K562 (cell line): Measurements from ENCODE around the gene NAT14. TPM values are rescaled to one million over a fixed set of nuclear protein-coding genes. Genes with fewer than 3 reads are reported as not detected.

Source experiments
- ETS2 ChIP-seq: IDR thresholded peaks from 2 replicates; pipeline ENCODE4 v1.6.1; 2016; ENCODE audit warnings: borderline replicate concordance, missing genetic modification characterization, mild to moderate bottlenecking, moderate library complexity, missing compliant biosample characterization; ENCODE audit not compliant: poor library complexity, severe bottlenecking
- ETV1 ChIP-seq: fragments of 450-650 bp; conservative IDR thresholded peaks from 2 replicates; pipeline ENCODE4 v1.6.1; 2016; ENCODE audit warnings: missing genetic modification characterization, control low read depth, low read depth, missing compliant biosample characterization
- GTF2E2 ChIP-seq: fragments of 200-800 bp; sonication (Bioruptor generic); IDR thresholded peaks from 2 replicates; pipeline ENCODE4 v1.6.1; 2016; ENCODE audit warnings: missing genetic modification characterization, missing compliant biosample characterization
- GTF2F1 ChIP-seq: IDR thresholded peaks from 2 replicates; pipeline ENCODE4 v1.6.1; 2011; ENCODE audit warnings: low read depth, low read length, improper control_type of control experiment
- HDAC3 ChIP-seq: fragments of 450-650 bp; IDR thresholded peaks from 2 replicates; pipeline ENCODE4 v1.6.1; 2018; ENCODE audit warnings: borderline replicate concordance, mild to moderate bottlenecking, moderate library complexity; ENCODE audit not compliant: partially characterized antibody
- IRF2 ChIP-seq: sonication (generic); formaldehyde crosslinking; IDR thresholded peaks from 2 replicates; pipeline ENCODE4 v1.8.1; 2022; ENCODE audit warnings: mild to moderate bottlenecking, missing genetic modification reagents
- MTA1 ChIP-seq: fragments of 450-650 bp; IDR thresholded peaks from 2 replicates; pipeline ENCODE4 v1.6.1; 2017; ENCODE audit warnings: borderline replicate concordance
- NFYB ChIP-seq: IDR thresholded peaks from 2 replicates; pipeline ENCODE4 v1.6.1; 2011; ENCODE audit warnings: mild to moderate bottlenecking, moderate library complexity; ENCODE audit not compliant: insufficient read length; ENCODE audit errors: extremely low read depth
- PHB ChIP-seq: fragments of 250-450 bp; sonication (Bioruptor Pico); IDR thresholded peaks from 2 replicates; pipeline ENCODE4 v1.5.0; 2021
- PPARD ChIP-seq: fragments of 250-450 bp; sonication (Bioruptor Pico); IDR thresholded peaks from 2 replicates; pipeline ENCODE4 v1.8.0; 2022; ENCODE audit warnings: inconsistent platforms, mild to moderate bottlenecking, moderate library complexity
- RBM22 ChIP-seq: fragments of 200-400 bp; formaldehyde crosslinking; IDR thresholded peaks from 2 replicates; pipeline ENCODE4 v1.6.1; 2018; ENCODE audit warnings: low read length, low read depth; ENCODE audit not compliant: poor library complexity, severe bottlenecking
- SETDB1 ChIP-seq: IDR thresholded peaks from one replicate; pipeline ENCODE4 v1.6.1; 2012; ENCODE audit warnings: low read length, control low read depth, inconsistent platforms
- THRB ChIP-seq: fragments of 450-650 bp; formaldehyde crosslinking; conservative IDR thresholded peaks from 2 replicates; pipeline ENCODE4 v1.4.0; 2022; ENCODE audit warnings: mild to moderate bottlenecking, missing genetic modification characterization
- USF1 ChIP-seq: sonication (generic); formaldehyde crosslinking; IDR thresholded peaks from 2 replicates; pipeline ENCODE4 v1.9.0; 2022; ENCODE audit warnings: mild to moderate bottlenecking, missing genetic modification reagents
- ZBTB17 ChIP-seq: fragments of 450-650 bp; formaldehyde crosslinking; IDR thresholded peaks from 2 replicates; pipeline ENCODE4 v1.4.0; 2020; ENCODE audit warnings: mild to moderate bottlenecking
- ZFPM2 ChIP-seq: fragments of 250-450 bp; sonication (Bioruptor Pico); IDR thresholded peaks from 2 replicates; pipeline ENCODE4 v1.5.1; 2022; ENCODE audit warnings: mild to moderate bottlenecking
- ZMIZ1 ChIP-seq, 2 experiments: fragments of 150-350 bp in 1 of 2; IDR thresholded peaks; 2 replicates each; pipeline ENCODE4 v1.6.1; 2012 to 2016; ENCODE audit warnings: low read depth in 2 of 2, low read length in 2 of 2, mild to moderate bottlenecking in 1 of 2, moderate library complexity in 1 of 2
- ZNF140 ChIP-seq: fragments of 250-450 bp; sonication (Bioruptor Pico); IDR thresholded peaks from 2 replicates; pipeline ENCODE4 v1.8.0; 2021; ENCODE audit warnings: moderate library complexity, mild to moderate bottlenecking, inconsistent platforms
- ZNF263 ChIP-seq: sonication (generic); formaldehyde crosslinking; IDR thresholded peaks from 2 replicates; pipeline ENCODE4 v1.8.0; 2022; ENCODE audit warnings: mild to moderate bottlenecking, missing genetic modification reagents, borderline replicate concordance
- ZNF740 ChIP-seq, 3 experiments: fragments of 200-800 bp in 1 of 3; sonication (Bioruptor generic) in 1 of 3; sonication (generic) in 1 of 3; formaldehyde crosslinking in 1 of 3; IDR thresholded peaks; 2 replicates each; pipeline versions ENCODE4 v1.6.1 to v1.8.0; 2016 to 2022; ENCODE audit warnings: mild to moderate bottlenecking in 2 of 3, missing compliant biosample characterization in 2 of 3, missing genetic modification characterization in 2 of 3, missing genetic modification reagents in 1 of 3
- polyA plus RNA-seq, 8 experiments: library from polyadenylated mRNA; depleted of rRNA in 4 of 8; stranded (reverse) in 5 of 8; unstranded in 3 of 8; fragments of >200 nt; fragmentation: Nextera tagmentation in 2 of 8; fragmentation: Illumina TruSeq in 1 of 8; extraction: Ambion mirVana in 2 of 8; extraction: Trizol in 1 of 8; gene quantifications; 2 replicates each; pipeline versions ENCODE4 v1.2.1 to v1.2.3, GENCODE V29; 2011 to 2014; ENCODE audit warnings: inconsistent platforms in 1 of 8, missing spikeins in 1 of 8
- total RNA-seq, 7 experiments: library from RNA; depleted of rRNA in 6 of 7; stranded (reverse); fragments of >200 nt in 6 of 7; fragmentation: Illumina TruSeq in 2 of 7; extraction: Trizol in 2 of 7; gene quantifications; 2 replicates each; pipeline versions ENCODE4 v1.2.1 to v1.2.3, GENCODE V29; 2011 to 2021; ENCODE audit warnings: low replicate concordance in 1 of 7

Gene NAT14
- total and polyA plus RNA-seq, 9 of the 15 experiments (the other 6 are each of a cell fraction or from before 2014, with no cell fraction given): 2.4 to 77.0 (median 26.7) TPM

- TF ChIP-seq ZMIZ1 (IDR thresholded peaks at IDR 0.05; ENCODE audit: low read depth in 2 of 2, low read length in 2 of 2): 0 out of 4 replicates have a peak, but pooled peaks of 1 of the 2 experiments have one; percentile 4
- no peak for TF ChIP-seq ZBTB17 (CRISPR knock-in tag)
- 0 out of 2 replicates have a peak, but pooled peaks have one; percentile 32 for TF ChIP-seq THRB (CRISPR knock-in tag)
- no peak for TF ChIP-seq PPARD (CRISPR knock-in tag)
- no peak for TF ChIP-seq NFYB
- TF ChIP-seq PHB (CRISPR knock-in tag): no peak
- no peak for TF ChIP-seq IRF2 (CRISPR knock-in tag)
- no peak for TF ChIP-seq ETS2
- no peak for TF ChIP-seq ZFPM2 (CRISPR knock-in tag)
- peak; percentile 90 for TF ChIP-seq MTA1
- no peak; the same call in 1 of the 2 replicates for TF ChIP-seq ZNF263 (CRISPR knock-in tag)
- TF ChIP-seq ETV1 (tag): peak; percentile 6; the same call in 1 of the 2 replicates
- TF ChIP-seq GTF2F1: no peak
- no peak for TF ChIP-seq SETDB1
- peak; percentile 81 for TF ChIP-seq HDAC3
- no peak for TF ChIP-seq RBM22
- TF ChIP-seq ZNF740 (CRISPR knock-in tag; IDR thresholded peaks at IDR 0.05): no peak
- no peak for TF ChIP-seq ZNF740 (tag; IDR thresholded peaks at IDR 0.05)
- TF ChIP-seq GTF2E2 (tag): 0 out of 2 replicates have a peak, but pooled peaks have one; percentile 33
- TF ChIP-seq USF1 (CRISPR knock-in tag): peak; percentile 47; the same call in 1 of the 2 replicates
- no peak for TF ChIP-seq ZNF140 (CRISPR knock-in tag)
Observed at GRCh38 chr19:55467236-55468053, 17.5 kb upstream of the NAT14 start (continued).
